SH-SY5Y (cell line): ENCODE measurements around the gene NID2.

Source experiments
- GATA2 ChIP-seq: IDR thresholded peaks from 2 replicates; pipeline ENCODE4 v1.6.1; 2011; ENCODE audit warnings: mild to moderate bottlenecking, low read depth, low read length
- GATA3 ChIP-seq: IDR thresholded peaks from 2 replicates; pipeline ENCODE4 v1.6.1; 2011; ENCODE audit warnings: low read depth, mild to moderate bottlenecking, low read length, moderate library complexity

Gene NID2

DNA sequence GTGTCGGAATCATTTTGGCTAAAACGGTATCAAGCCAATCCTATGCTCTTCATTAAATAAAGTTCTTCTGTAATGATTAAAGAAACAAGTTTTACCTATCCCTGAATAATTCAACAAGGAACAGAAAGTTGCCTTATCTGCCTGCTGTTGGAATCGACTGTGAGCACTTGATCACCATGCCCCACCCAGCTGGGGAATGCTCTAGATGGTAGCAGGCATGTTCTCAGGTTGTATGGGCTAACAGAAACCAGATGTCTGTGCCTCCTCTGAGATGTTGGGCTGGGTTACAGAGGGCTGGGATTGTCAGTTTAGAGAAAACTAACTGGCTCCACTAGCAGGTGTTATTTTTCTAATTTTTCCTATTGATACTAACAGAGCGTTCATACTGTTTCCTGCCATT lies 50.6 kb downstream of the NID2 start:
- no peak for TF ChIP-seq GATA3
- no peak for TF ChIP-seq GATA2

DNA sequence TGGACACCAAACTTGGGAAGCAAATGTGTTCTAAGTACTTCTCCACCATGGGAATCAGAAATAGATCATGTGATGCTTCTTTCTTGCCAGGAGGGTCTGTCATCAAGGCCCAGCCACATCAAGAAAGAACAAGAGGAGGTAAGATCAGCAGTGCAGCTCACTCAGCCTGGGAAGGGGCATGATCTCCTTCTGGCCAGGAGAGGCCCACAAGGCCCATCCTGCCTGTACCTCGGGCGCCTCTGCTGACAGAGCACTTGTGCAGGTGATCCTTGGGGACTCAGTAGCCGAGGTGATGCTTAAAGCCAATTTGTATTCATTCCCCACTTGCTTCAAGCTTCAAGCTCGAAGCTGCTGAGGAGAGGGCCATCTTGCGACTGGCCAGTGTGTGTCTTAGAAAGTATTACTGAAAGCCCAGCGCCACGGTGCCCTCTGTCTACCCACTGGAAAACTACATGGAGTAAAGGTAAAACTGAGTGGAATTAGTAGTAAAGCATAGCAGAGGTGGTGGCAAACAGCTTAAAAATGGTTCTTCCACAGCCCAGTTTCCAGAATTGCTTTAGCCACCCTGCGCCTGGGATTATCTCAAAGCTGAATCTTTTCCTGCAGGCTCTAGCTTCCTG lies 53.3 kb downstream of the NID2 start:
- TF ChIP-seq GATA2 (no peak), GATA3 (no peak)

DNA sequence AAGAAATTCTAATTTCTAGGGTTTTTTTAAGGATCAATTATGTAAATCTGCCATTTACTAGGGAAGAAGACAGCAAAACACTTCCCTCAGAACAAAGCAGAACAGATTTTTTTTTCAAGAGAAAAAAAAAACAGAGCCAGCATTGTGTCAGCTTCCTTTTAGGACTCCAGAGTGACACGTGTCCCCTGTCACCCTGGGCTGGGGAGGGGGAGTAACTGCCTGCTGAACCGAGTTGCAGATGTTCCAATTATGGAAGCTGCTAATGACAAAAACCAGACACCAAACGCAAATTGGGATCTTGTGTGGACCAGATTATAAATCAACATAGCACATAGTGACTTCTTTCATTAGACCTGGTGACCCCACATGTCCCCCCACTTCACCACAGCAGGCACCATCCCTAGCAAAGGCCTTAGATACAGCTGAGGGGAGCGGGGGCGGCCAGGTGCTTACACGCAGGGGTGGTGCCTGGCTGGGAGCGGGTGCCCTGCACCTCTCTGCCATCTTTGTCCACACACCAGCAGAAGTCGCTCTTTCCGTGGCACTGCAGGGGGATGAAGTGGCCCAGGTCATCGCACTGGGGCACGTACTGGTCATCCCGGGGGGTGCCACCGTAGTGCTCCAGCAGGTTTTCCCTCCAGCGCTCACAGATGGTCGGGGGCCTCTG lies 54.1 kb downstream of the NID2 start:
- TF ChIP-seq GATA2 (no peak), GATA3 (no peak)

- TF ChIP-seq GATA2 (no peak), GATA3 (no peak)
These were observed 54.8 kb downstream of the NID2 start for GRCh38 chr14:52013984-52014600.

GRCh38 chr14:52012635-52013034 lies 56.2 kb downstream of the NID2 start:
- TF ChIP-seq GATA2 (no peak), GATA3 (no peak)

GRCh38 chr14:52011523-52011922 lies 57.3 kb downstream of the NID2 start:
- TF ChIP-seq GATA2 (no peak), GATA3 (no peak)

DNA sequence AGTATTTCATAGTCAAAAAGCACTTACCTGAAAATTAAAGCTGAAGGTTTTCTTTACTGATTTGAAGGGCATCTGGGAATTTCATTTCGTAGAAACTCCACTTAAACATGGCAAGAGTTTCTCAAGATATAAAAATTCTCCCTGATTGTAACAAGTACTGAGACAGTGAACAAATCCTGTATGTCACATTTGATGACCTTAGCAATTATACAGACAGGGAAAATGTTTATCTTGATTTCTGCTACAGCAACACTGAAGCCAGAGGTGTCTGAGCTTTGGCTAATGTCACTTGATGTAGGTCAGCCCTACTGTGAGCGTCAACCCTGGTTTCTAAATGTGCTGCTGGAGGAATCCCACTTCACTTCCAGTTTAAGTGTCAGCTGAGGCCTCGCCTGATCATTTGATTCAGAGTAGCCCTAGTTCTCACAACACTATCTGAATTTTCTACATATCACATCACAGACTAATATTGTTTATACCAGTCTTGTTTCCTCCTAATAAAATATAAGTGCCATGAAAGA lies 58.6 kb downstream of the NID2 start:
- no peak for TF ChIP-seq GATA2
- no peak for TF ChIP-seq GATA3

- TF ChIP-seq GATA3 (no peak), GATA2 (no peak)
These were observed 60.7 kb downstream of the NID2 start for GRCh38 chr14:52008136-52008535.

GRCh38 chr14:52007637-52008036 lies 61.2 kb downstream of the NID2 start:
- TF ChIP-seq GATA3 (no peak), GATA2 (no peak)

DNA sequence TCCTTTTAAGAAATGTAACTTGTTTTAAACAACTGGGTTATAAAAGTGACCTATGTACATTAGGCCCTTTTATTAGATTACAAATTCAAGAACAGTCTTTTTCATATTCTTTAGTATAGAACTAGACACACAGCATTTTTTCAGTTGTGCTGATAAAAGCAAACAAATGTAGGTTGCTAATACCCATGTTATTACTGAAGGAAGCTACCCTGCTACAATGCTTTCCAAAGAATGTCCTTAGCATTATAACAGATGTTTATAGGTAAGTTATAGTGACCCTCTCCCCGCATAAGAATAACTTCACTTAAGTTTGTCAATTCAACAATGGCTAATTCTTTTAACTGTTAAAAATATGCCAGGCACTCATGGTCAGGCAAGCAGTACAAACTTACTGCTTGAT lies 61.6 kb downstream of the NID2 start:
- TF ChIP-seq GATA2 (no peak), GATA3 (no peak)

- TF ChIP-seq GATA3 (no peak), GATA2 (no peak)
These were observed 62.5 kb downstream of the NID2 start for GRCh38 chr14:52006361-52006760.

- no peak for TF ChIP-seq GATA2
- no peak for TF ChIP-seq GATA3
These were observed 63.2 kb downstream of the NID2 start for GRCh38 chr14:52005625-52006024.

DNA sequence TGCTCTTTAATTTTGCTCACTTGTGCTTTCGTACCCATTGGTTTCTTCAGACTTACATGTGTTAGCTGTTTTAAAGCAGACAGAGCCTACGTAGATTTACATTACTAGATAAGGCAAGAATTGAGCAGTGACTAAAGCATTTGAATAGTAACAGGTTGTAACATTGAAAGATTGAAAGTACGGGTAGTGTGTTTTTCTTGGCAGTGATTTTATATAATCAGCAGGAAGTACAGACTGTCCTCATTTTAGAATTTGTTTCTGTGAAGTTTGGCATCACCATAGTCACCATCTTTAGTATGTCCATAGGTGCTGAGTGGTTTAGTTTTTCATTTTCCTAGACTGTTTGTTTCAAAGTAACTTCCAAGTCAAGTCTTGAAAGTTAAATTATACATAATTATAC lies 65.5 kb downstream of the NID2 start:
- TF ChIP-seq GATA3 (no peak), GATA2 (no peak)

GRCh38 chr14:52002542-52002941 lies 66.3 kb downstream of the NID2 start:
- no peak for TF ChIP-seq GATA2
- no peak for TF ChIP-seq GATA3

- TF ChIP-seq GATA2 (no peak), GATA3 (no peak)
These were observed 68.2 kb downstream of the NID2 start for GRCh38 chr14:52000696-52001095.

DNA sequence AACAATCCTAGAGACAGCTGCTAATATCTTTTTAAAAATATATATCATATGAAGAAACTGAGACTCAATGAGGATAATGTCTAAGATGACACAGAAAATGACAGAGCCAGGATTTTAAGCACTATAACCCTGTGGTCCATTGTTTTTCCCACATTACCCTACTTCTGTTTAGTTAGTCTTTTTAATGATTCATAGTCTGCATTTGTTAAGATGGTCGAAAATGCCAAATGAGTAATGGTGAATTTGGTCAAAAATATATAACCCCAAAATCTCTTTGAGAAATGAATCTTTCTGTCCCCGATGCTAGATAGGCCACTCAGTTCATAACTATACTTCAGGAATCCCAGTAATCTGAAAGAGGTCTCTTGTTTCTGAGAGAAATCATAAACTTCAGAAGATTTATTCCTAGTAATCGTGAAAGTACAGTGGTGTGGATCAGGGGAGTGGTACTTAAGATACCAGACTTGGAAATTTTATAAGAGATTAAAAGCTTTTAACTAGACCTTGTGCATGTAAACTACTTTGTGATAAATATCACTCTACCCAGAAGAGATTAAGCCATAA lies 68.8 kb downstream of the NID2 start:
- TF ChIP-seq GATA2 = no peak
- no peak for TF ChIP-seq GATA3
